ENCODE measurements around the gene ACSL3. TPM values are rescaled to one million over a fixed set of nuclear protein-coding genes. Genes with fewer than 3 reads are reported as not detected.

ACSL3 gene
- total RNA-seq, 1 experiment from 2014 or later, result 181 TPM

- H3K4me1 Mint-ChIP-seq (ENCODE audit: low read depth, unreplicated experiment), result no peaks in the 10 kb centered on the region
- Histone ChIP-seq H3K4me1 (no peaks in the 10 kb centered on the region), H3K27me3 (replicated peaks; ENCODE audit: control insufficient read depth, insufficient read depth, low read length) (no peaks in the 10 kb centered on the region), H3K9me3 (no peaks in the 10 kb centered on the region), H3K4me3 (ENCODE audit: low read depth, low read length) (no peak overlapping the region), H3K36me3 (ENCODE audit: control insufficient read depth, insufficient read depth, low read length) (no peaks in the 10 kb centered on the region)
- no peaks in the 10 kb centered on the region for H3K36me3 Mint-ChIP-seq (ENCODE audit: insufficient read depth, unreplicated experiment)
- ChIA-PET POLR2A (no interaction called here), CTCF (no interaction called here)
- TF ChIP-seq CTCF (IDR thresholded peaks at IDR 0.05; ENCODE audit: insufficient read depth in 1 of 2, low read depth in 1 of 2, low read length in 1 of 2, severe bottlenecking in 1 of 2, unreplicated experiment in 1 of 2), result no peak
- no peak for DNase-seq
- no peaks in the 10 kb centered on the region for H3K9me3 Mint-ChIP-seq (ENCODE audit: unreplicated experiment)
- H3K27ac Mint-ChIP-seq (ENCODE audit: unreplicated experiment), result no peak overlapping the region
- no TSS peak for BruUV-seq (replicated peaks)
- no peak overlapping the region for H3K4me3 Mint-ChIP-seq (ENCODE audit: unreplicated experiment)
- intact Hi-C loops (cut with micrococcal nuclease; ENCODE audit: unreplicated experiment), result no loop called here
- peaks cover 3% of the 10 kb centered on the region for H3K27me3 Mint-ChIP-seq (ENCODE audit: insufficient read depth, unreplicated experiment)
These were observed 108.7 kb downstream of the ACSL3 start for GRCh38 chr2:222969491-222969890.

- no peak for DNase-seq
- ChIA-PET CTCF (interaction anchor here (0.6 to 1.7 kb wide), 12 partner anchors 9 to 427 kb away, joined by 3 to 34 read pairs (median 4); no protein-coding TSS in a partner anchor), POLR2A (no interaction called here)
- Mint-ChIP-seq H3K9me3 (ENCODE audit: unreplicated experiment) (no peaks in the 10 kb centered on the region), H3K4me1 (ENCODE audit: low read depth, unreplicated experiment) (no peaks in the 10 kb centered on the region), H3K4me3 (ENCODE audit: unreplicated experiment) (no peak overlapping the region), H3K36me3 (ENCODE audit: insufficient read depth, unreplicated experiment) (no peaks in the 10 kb centered on the region), H3K27me3 (ENCODE audit: insufficient read depth, unreplicated experiment) (peaks cover 4% of the 10 kb centered on the region), H3K27ac (ENCODE audit: unreplicated experiment) (no peak overlapping the region)
- Histone ChIP-seq H3K9me3 (no peaks in the 10 kb centered on the region), H3K27me3 (replicated peaks; ENCODE audit: control insufficient read depth, insufficient read depth, low read length) (no peaks in the 10 kb centered on the region), H3K36me3 (ENCODE audit: control insufficient read depth, insufficient read depth, low read length) (no peaks in the 10 kb centered on the region), H3K4me1 (no peaks in the 10 kb centered on the region), H3K4me3 (ENCODE audit: low read depth, low read length) (no peak overlapping the region)
- TF ChIP-seq CTCF (IDR thresholded peaks at IDR 0.05; ENCODE audit: insufficient read depth in 1 of 2, low read depth in 1 of 2, low read length in 1 of 2, severe bottlenecking in 1 of 2, unreplicated experiment in 1 of 2), result no peak
- no TSS peak for BruUV-seq (replicated peaks)
- intact Hi-C loops (cut with micrococcal nuclease; ENCODE audit: unreplicated experiment), result loop anchor here (5.0 to 10.0 kb wide), 4 partner anchors 215 to 642 kb away; no protein-coding TSS in a partner anchor
These were observed 111.6 kb downstream of the ACSL3 start for GRCh38 chr2:222972420-222972819.

- ChIA-PET CTCF (interaction anchor here (0.9 to 1.4 kb wide), 2 partner anchors 14 to 128 kb away, joined by 4 read pairs; no protein-coding TSS in a partner anchor), POLR2A (no interaction called here)
- intact Hi-C loops (cut with micrococcal nuclease; ENCODE audit: unreplicated experiment), result loop anchor here (5.0 to 10.0 kb wide), 4 partner anchors 214 to 642 kb away; no protein-coding TSS in a partner anchor
- BruUV-seq (replicated peaks), result no TSS peak
- no peak for DNase-seq
- no peak overlapping the region for H3K4me3 Mint-ChIP-seq (ENCODE audit: unreplicated experiment)
- no peaks in the 10 kb centered on the region for H3K27me3 ChIP-seq (replicated peaks; ENCODE audit: control insufficient read depth, insufficient read depth, low read length)
- no peaks in the 10 kb centered on the region for H3K36me3 Mint-ChIP-seq (ENCODE audit: insufficient read depth, unreplicated experiment)
- TF ChIP-seq CTCF (IDR thresholded peaks at IDR 0.05; ENCODE audit: insufficient read depth in 1 of 2, low read depth in 1 of 2, low read length in 1 of 2, severe bottlenecking in 1 of 2, unreplicated experiment in 1 of 2), result no peak
- H3K36me3 ChIP-seq (ENCODE audit: control insufficient read depth, insufficient read depth, low read length), result no peaks in the 10 kb centered on the region
- no peaks in the 10 kb centered on the region for H3K4me1 ChIP-seq
- no peaks in the 10 kb centered on the region for H3K9me3 ChIP-seq
- no peaks in the 10 kb centered on the region for H3K9me3 Mint-ChIP-seq (ENCODE audit: unreplicated experiment)
- no peaks in the 10 kb centered on the region for H3K4me1 Mint-ChIP-seq (ENCODE audit: low read depth, unreplicated experiment)
- H3K4me3 ChIP-seq (ENCODE audit: low read depth, low read length), result no peak overlapping the region
- H3K27me3 Mint-ChIP-seq (ENCODE audit: insufficient read depth, unreplicated experiment), result peaks cover 4% of the 10 kb centered on the region
- no peak overlapping the region for H3K27ac Mint-ChIP-seq (ENCODE audit: unreplicated experiment)
These were observed 112.4 kb downstream of the ACSL3 start for GRCh38 chr2:222973237-222973636.

Measured in Caco-2 (cell line).